PC-3 (cell line): ENCODE data around the gene TMEM174.

Source experiments
- EZH2 ChIP-seq: fragments of 300-600 bp; sonication (generic); IDR thresholded peaks from one replicate; pipeline ENCODE4 v1.6.1; 2017; ENCODE audit warnings: antibody characterized with exemption, mild to moderate bottlenecking, low read length; ENCODE audit not compliant: unreplicated experiment
- TF ChIP-seq, protein P1 (sequence below): fragments of 300-600 bp; sonication (generic); conservative IDR thresholded peaks from 2 replicates; pipeline ENCODE4 v1.5.1; 2017; ENCODE audit warnings: antibody characterized with exemption, low read depth, mild to moderate bottlenecking, low read length

DNA sequence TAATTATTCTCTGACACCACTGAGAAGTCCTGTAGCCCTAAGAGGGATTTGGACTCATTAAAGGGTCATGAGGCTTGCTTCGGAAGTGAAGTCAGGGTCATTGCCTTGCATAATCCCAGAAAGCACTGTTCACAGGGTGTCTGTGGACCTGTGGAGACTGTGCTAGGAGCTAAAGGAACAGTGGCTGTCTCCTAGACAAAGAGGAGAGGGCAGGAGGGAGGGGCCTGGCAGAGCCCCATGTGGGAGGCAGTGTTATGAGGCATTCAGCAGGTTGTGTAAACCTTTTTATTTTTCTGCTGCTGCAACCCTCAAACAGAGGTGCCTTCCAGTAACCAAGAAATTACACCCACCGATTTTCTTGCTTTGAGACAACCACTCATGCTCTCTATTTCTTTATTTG lies 3.3 kb downstream of the TMEM174 start:
- TF ChIP-seq, protein P1, sequence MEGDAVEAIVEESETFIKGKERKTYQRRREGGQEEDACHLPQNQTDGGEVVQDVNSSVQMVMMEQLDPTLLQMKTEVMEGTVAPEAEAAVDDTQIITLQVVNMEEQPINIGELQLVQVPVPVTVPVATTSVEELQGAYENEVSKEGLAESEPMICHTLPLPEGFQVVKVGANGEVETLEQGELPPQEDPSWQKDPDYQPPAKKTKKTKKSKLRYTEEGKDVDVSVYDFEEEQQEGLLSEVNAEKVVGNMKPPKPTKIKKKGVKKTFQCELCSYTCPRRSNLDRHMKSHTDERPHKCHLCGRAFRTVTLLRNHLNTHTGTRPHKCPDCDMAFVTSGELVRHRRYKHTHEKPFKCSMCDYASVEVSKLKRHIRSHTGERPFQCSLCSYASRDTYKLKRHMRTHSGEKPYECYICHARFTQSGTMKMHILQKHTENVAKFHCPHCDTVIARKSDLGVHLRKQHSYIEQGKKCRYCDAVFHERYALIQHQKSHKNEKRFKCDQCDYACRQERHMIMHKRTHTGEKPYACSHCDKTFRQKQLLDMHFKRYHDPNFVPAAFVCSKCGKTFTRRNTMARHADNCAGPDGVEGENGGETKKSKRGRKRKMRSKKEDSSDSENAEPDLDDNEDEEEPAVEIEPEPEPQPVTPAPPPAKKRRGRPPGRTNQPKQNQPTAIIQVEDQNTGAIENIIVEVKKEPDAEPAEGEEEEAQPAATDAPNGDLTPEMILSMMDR = no peak
- no peak for TF ChIP-seq EZH2
